Calu3 (cell line): ENCODE data around the gene EP400. TPM values are rescaled to one million over a fixed set of nuclear protein-coding genes. Genes with fewer than 3 reads are reported as not detected.
"Not testable (repeated sequence)": the region's sequence is repeated elsewhere in the genome, so short reads cannot be mapped to it uniquely, and the experiment has no call there.

ENCODE experiments used
- BruUV-seq: library from RNA; stranded (reverse); fragments of 400-500 nt; replicated peaks from 2 replicates; lab custom pipeline; 2021; lab: Mats Ljungman, UMichigan
- CTCF ChIA-PET: fragments of 300-600 bp; sonication (Branson Sonifier 250); formaldehyde crosslinking; loops from one replicate; lab custom pipeline; 2022; ENCODE audit warnings: antibody characterized with exemption; lab: Charles Lee
- DNase-seq: peaks from one replicate; pipeline ENCODE4 v3.0.0; 2022
- H3K27ac Mint-ChIP-seq: one replicate; pipeline ENCODE4 v1.8.0; 2022; ENCODE audit warnings: mixed read lengths; ENCODE audit not compliant: unreplicated experiment
- H3K27me3 Mint-ChIP-seq: one replicate; pipeline ENCODE4 v1.8.0; 2022; ENCODE audit warnings: mixed read lengths; ENCODE audit not compliant: unreplicated experiment
- H3K36me3 Mint-ChIP-seq: one replicate; pipeline ENCODE4 v1.8.0; 2022; ENCODE audit warnings: mild to moderate bottlenecking, moderate library complexity, mixed read lengths; ENCODE audit not compliant: insufficient read depth, unreplicated experiment
- H3K4me1 Mint-ChIP-seq: one replicate; pipeline ENCODE4 v1.8.0; 2022; ENCODE audit warnings: mild to moderate bottlenecking, low read depth, mixed read lengths; ENCODE audit not compliant: unreplicated experiment
- H3K4me3 Mint-ChIP-seq: one replicate; pipeline ENCODE4 v1.8.0; 2022; ENCODE audit warnings: mild to moderate bottlenecking, low read depth, moderate library complexity, mixed read lengths; ENCODE audit not compliant: unreplicated experiment
- H3K9me3 Mint-ChIP-seq: one replicate; pipeline ENCODE4 v1.8.0; 2022; ENCODE audit warnings: low read depth, mixed read lengths; ENCODE audit not compliant: unreplicated experiment
- intact Hi-C: fragments of 100-400 bp; cut with micrococcal nuclease; formaldehyde crosslinking; loops from one replicate; pipeline ENCODE4 v1.10.0; 2022; ENCODE audit not compliant: unreplicated experiment
- total RNA-seq: library from RNA; stranded (reverse); gene quantifications from 2 replicates; pipeline ENCODE4 v1.2.3, GENCODE V29; 2022
- TF ChIP-seq, protein P1 (sequence below): fragments of 200-600 bp; IDR thresholded peaks from one replicate; pipeline ENCODE4 v1.8.0; 2022; ENCODE audit warnings: antibody characterized with exemption; ENCODE audit not compliant: unreplicated experiment

EP400 gene
- total RNA-seq, 1 experiment from 2014 or later = 88.7 TPM

DNA sequence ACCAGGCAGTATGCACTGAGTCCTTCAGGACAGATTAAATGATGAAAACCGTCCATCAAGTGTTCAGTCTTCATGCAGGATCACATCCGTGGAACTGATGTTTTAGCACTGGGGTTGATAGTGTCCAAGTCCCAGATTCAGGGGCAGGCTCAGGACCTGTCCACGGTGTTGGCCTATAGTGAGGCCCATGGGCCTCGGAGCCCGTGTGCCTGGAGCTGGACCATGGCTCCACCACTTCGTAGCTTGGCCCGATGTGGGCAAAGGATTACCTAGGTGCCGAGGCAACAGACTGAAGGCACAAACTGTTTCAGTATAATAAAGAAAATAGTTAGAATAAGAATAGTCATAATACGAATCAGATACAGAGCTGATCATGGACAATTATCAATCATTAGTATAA, 152.6 kb downstream of the EP400 start:
- no peaks in the 10 kb centered on the region for H3K27me3 Mint-ChIP-seq
- H3K4me1 Mint-ChIP-seq = no peaks in the 10 kb centered on the region
- H3K36me3 Mint-ChIP-seq = peaks cover 47% of the 10 kb centered on the region
- CTCF ChIA-PET = no interaction called here
- BruUV-seq = no TSS peak
- no peak for DNase-seq
- TF ChIP-seq, protein P1, sequence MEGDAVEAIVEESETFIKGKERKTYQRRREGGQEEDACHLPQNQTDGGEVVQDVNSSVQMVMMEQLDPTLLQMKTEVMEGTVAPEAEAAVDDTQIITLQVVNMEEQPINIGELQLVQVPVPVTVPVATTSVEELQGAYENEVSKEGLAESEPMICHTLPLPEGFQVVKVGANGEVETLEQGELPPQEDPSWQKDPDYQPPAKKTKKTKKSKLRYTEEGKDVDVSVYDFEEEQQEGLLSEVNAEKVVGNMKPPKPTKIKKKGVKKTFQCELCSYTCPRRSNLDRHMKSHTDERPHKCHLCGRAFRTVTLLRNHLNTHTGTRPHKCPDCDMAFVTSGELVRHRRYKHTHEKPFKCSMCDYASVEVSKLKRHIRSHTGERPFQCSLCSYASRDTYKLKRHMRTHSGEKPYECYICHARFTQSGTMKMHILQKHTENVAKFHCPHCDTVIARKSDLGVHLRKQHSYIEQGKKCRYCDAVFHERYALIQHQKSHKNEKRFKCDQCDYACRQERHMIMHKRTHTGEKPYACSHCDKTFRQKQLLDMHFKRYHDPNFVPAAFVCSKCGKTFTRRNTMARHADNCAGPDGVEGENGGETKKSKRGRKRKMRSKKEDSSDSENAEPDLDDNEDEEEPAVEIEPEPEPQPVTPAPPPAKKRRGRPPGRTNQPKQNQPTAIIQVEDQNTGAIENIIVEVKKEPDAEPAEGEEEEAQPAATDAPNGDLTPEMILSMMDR = no peak
- H3K4me3 Mint-ChIP-seq = no peak overlapping the region
- intact Hi-C loops = no loop called here
- H3K27ac Mint-ChIP-seq = no peak overlapping the region
- H3K9me3 Mint-ChIP-seq = no peaks in the 10 kb centered on the region

DNA sequence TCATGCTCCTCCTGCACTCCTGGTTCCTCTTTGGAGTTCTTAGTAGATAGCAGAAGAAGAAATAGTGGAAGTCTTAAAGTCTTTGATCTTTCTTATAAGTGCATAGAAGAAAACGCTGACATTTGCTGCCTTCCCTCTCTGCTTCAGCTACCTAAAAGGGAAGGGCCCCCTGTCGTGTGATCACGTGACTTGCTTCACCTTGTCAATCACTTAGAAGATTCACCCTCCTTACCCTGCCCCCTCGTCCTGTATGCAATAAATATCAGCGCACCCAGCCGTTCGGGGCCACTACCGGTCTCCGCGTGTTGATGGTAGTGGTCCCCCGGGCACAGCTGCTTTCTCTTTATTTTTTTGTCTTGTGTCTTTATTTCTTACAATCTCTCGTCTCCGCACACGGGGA, 153.3 kb downstream of the EP400 start:
- intact Hi-C loops, BruUV-seq, H3K4me3 Mint-ChIP-seq, H3K27ac Mint-ChIP-seq, H3K9me3 Mint-ChIP-seq, DNase-seq, CTCF ChIA-PET, H3K4me1 Mint-ChIP-seq, H3K27me3 Mint-ChIP-seq: not testable (repeated sequence)
- H3K36me3 Mint-ChIP-seq = peaks cover 41% of the 10 kb centered on the region

DNA sequence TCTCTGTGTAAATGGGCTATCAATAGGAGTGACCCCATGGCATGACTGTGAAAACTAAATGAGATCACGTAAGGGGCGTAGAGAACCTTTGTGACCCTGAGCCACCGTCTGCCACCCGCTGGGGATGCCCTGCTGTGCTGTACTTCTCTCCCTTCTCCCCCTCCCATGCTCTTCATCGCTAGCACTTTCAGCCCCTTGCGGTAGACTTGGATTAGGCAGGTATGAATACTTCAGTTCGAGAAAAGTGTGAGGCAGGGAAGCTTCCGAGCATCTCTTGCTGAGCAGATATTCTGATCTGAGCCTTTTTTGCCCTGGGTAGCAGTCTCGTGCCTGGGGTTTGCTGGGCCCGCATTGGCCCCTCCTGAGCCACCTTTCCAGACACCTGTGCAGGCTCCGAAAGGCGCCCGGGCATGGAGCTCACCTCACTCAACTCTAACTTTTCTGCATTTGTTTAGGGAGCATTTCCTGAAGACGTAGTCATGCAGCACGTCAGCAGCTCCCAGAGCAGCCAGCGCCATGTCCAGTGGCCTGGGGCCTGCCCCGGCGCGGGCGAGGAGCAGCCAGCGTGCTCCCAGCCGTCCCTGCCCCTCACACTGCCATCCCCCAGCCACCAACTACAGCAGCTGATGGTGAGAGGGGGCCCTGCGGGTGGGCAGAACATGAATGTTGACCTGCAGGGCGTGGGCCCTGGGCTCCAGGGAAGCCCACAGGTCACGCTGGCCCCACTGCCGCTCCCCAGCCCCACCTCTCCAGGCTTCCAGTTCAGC, 154.0 kb downstream of the EP400 start:
- Mint-ChIP-seq H3K4me3 (no peak overlapping the region), H3K9me3 (no peaks in the 10 kb centered on the region), H3K4me1 (no peaks in the 10 kb centered on the region), H3K27ac (no peak overlapping the region), H3K36me3 (peaks cover 41% of the 10 kb centered on the region), H3K27me3 (no peaks in the 10 kb centered on the region)
- CTCF ChIA-PET = no interaction called here
- no peak for DNase-seq
- intact Hi-C loops = no loop called here
- no TSS peak for BruUV-seq
- TF ChIP-seq, protein P1 = no peak

DNA sequence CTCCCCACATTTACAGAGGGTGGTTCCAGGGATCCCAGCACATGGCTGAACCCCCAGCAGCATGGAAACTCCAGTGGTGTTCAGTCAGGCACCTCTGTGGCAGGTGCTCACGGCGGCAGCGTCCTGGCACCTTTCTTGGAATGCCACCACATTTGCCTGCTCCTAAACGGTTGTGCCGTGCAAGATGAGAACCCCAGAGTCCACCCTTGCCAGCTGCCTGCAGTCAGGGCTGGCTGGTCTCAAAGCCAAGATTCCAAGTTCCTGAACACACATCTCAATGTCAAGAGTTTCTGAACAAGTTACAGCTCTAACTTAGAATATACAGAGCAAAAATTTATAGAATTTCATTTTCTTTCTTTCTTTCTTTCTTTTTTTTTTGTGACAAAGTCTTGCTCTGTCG, 155.7 kb downstream of the EP400 start:
- no peak overlapping the region for H3K27ac Mint-ChIP-seq
- CTCF ChIA-PET = no interaction called here
- no peak for DNase-seq
- H3K36me3 Mint-ChIP-seq = peaks cover 32% of the 10 kb centered on the region
- H3K27me3 Mint-ChIP-seq = no peaks in the 10 kb centered on the region
- TF ChIP-seq, protein P1 = no peak
- no peaks in the 10 kb centered on the region for H3K9me3 Mint-ChIP-seq
- intact Hi-C loops = no loop called here
- H3K4me1 Mint-ChIP-seq = no peaks in the 10 kb centered on the region
- no TSS peak for BruUV-seq
- no peak overlapping the region for H3K4me3 Mint-ChIP-seq

DNA sequence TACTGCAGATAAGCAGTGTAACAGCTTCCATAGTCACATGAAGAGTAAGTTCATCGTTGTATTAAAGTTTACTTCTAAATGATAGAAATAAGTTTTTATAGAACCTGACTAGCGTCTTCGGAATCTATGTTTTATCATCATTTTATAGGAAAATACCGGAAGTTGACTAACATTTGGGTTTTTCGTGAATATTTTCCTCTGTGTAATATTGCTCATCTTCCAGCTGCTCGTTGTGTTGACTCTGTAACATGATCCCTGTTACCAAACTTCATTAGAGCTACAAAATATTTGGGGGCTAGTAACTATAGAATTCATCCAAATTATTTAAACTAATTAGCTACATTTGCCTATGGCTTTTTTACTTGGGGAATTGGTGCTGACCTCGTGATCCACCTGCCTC, 157.2 kb downstream of the EP400 start:
- Mint-ChIP-seq H3K36me3 (peaks cover 38% of the 10 kb centered on the region), H3K4me1 (no peaks in the 10 kb centered on the region), H3K4me3 (no peak overlapping the region), H3K9me3 (no peaks in the 10 kb centered on the region), H3K27ac (no peak overlapping the region), H3K27me3 (no peaks in the 10 kb centered on the region)
- BruUV-seq = no TSS peak
- TF ChIP-seq, protein P1 = no peak
- intact Hi-C loops = no loop called here
- DNase-seq = no peak
- CTCF ChIA-PET = no interaction called here
